GM18517 (cell line): ENCODE measurements around the gene TRIO.
A peak's percentile ranks its signal among the peaks of the same experiment; 100 is the strongest.
"Not testable (repeated sequence)": the region's sequence is repeated elsewhere in the genome, so short reads cannot be mapped to it uniquely, and the experiment has no call there.

Experiments used
- ATAC-seq: cut with Tn5 transposase; IDR thresholded peaks from one replicate; pipeline ENCODE4 v1.9.1; 2021; ENCODE audit warnings: mild to moderate bottlenecking, moderate library complexity; ENCODE audit not compliant: unreplicated experiment

The TRIO gene

DNA sequence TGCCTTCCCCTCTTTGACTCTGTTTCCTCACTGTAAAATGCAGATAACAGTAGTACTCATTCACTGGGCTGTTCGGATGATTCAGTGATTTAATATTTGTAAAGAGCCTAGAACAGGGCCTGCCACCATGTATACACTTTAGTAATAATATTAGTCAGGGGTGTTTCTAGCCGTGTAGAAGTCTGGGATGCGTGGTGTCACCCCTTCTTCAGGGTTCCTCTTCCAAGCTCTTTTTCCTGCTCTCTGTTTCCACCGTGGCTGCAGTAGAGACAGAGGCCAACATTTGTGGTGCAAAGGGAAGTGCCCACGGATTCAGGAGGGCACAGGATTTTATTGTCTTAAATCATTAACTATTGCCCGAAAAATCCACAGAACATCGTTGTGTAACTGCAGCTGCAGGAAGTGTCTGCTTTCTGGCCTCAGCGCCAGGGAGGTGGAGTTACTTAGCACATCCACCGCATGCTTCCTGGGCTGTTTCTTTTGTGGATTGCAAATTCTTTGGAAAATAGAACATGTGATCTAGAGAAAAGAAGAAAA, 61.7 kb downstream of the TRIO start:
- ATAC-seq = no peak

DNA sequence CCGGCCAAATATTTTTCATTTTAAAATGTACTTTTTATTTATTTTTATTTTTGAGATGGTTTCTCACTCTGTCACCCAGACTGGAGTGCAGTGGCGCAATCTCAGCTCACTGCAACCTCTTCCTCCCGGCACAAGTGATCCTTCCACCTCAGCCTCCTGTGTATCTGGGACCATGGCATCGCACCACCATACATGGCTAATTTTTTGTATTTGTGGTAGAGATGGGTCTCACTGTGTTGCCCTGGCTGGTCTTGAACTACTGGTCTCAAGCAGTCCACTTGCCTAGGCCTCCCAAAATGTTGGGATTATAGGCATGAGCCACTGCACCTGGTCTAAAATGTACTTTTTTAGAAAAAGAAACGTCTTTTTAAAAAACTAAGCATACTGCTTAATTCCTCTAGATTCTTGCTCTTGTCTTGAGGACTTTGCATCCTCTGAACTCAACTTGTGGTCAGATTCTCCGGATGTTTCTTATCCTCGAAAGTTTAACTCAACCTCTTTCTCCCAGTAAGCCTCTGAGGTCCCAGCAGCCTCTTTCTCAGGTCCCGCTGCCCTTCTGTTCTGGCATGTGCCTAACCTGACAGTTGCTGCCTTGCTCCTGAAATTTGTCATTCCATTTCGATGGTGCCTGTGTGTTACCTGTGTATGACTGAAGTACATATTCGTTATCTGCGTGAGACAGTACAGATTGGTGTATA, 63.0 kb downstream of the TRIO start:
- no peak for ATAC-seq

DNA sequence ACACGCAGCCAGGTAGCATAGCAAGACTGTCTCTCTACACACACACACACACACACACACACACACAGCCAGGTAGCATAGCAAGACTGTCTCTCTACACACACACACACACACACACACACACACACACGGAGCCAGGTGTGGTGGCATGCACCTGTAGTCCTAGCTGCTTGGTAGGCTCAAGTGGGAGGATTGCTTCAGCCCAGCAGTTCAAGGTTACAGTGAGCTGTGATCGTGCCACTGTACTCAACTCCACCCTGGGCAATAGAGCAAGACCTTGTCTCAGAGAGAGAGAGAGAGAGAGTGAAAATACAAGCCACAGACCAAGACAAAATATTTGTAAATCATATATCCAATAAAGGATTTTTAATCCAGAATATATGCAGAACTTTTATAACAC, 64.3 kb downstream of the TRIO start:
- ATAC-seq = not testable (repeated sequence)

DNA sequence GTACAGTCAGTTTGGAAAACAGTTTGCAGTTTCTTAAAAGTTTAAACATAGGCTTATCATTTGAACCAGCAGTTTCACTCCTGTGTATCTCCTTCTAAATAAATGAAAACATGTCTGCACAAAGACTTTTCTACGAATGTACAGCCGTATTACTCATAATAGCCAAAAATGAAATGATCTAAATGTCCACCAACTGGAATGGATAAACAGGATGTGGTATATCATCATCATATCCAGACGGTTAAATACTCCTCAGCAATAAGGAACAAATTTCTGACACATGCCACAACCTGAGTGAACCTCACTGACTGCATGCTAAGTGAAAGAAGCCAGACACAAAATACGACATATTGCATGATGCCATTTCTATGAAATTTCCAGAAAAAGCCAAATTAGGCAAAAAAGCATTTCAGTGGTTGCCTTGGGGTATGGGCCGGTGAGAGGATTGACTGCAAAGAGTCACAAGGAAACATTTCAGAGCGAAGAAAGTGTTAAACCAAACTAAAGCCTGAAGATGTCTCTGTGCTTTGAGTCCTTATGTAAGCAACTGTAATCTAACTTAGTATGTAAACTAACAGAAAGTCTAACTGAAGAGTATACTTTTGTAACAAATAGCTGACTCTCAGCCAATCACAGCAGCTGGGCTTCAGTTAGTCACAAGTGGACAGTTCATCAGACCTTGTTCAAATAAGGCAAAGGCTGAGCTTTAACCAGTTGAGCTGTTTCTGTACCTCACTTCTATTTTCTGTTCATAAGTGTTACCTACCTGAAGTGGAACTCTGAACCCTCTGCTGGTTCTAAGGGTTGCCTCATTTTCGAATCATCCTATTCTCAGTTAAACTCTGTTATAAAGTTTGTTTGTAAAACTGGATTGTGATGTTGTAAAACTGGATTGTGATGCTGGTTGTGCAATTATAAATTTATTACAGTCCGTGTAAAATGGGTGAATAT, 65.2 kb downstream of the TRIO start:
- ATAC-seq = peak; percentile 58

DNA sequence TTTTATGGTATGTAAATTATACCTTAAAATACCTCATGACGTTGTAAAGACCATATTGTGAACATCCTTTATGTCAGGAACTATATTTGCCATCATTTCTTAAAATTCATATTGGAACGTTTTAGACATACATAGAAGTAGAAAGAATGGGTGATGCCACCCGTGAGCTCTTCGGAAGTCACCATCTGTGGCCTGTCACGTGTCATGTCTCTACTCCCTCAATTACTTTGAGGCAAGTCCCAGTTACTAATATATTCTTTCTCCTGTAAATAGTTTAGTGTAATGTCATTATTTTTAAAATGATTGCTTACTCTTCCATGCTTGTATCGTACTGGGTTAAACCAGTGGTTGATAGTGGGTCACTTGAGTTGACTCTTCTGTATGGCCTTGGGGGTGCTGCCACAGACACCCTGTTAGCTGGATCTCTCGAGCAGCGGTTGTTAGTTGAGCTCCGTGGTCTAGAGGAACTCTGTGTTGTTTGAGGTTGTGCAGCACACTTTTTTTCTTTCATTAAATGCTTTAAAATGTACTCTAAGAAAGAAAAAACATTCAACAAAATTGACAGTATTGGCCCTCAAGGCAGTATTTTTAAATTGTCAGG, 66.2 kb downstream of the TRIO start:
- no peak for ATAC-seq

DNA sequence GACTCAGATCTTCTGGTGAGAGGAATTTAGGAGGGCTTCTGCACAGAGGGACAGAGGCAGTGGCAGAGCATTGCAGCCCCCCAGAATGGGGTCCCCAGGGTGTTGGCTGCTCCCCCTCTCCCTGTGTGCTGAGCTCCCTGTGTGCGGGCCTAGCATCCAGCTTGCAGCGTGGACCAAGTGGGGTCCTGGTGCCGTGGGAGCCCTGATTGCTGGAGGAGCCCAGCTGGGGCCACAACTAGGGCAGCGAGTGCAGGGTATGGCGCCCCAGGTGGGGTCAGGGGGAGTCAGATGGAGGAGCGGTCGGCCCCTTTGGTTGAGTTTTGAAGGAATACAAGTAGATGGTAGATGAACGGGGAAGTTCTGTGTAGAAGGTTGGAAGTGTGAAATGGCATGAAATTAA, 66.7 kb downstream of the TRIO start:
- ATAC-seq = no peak

DNA sequence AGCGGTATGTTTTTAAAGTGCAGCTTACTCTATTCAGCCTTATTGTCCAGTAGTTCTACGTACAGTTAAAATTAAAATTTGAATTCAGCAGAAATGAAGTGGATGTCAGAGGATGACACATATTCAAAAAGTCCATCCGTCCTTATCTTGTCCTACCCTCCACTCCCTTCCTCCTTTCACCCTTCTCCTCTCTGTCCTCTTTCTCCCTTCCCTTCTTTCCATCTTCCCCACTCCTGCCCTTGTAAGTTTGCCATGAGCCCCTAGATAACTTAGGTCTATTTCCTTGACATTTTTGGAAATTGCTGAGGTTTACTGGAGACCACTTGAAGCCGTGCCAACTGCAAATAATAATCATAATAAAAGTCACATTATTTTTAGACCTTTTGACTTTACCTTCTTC, 67.6 kb downstream of the TRIO start:
- no peak for ATAC-seq

DNA sequence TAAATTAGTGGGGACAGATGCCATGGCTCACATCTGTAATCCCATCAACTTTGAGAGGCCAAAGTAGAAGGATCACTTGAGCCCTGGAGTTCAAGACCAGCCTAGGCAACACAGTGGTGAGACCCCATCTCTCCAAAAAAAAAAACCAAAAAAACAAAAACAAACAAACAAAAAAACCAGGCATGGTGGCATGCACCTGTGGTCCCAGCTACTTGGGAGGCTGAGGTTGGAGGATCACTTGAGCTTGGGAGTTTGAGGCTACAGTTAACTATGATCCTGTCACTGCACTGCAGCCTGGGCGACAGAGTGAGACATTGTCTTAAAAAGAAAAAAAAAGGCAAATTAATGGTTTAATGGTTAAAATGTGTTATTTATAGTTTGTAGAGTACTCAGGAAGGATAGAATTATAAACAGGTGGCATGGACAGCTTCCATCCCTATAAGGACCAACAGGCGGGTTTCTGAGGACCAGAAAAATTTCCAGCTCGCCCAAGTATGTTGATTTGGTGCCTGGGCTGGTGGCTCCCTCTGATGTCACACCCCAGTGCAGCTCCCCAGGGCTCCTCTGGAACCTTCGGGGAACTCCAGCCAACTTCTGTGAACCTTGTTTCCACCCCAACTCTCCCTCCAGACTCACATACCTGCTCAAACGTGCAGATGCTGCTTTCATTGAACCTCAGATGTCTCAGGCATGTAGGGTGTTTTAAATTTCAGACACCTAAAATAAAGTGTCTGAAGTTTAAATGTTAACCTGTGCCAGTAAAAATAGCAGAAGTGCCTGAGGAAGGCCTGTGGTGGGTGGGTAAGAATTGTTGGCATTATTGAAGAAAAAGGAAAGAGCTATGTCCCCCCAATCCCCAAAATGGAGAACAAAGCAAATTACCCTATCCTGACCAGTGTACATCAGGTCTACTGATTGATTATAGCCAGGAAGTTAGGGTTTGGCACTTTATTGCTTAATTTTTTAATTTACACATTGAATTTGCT, 69.0 kb downstream of the TRIO start:
- ATAC-seq = peak; percentile 24

DNA sequence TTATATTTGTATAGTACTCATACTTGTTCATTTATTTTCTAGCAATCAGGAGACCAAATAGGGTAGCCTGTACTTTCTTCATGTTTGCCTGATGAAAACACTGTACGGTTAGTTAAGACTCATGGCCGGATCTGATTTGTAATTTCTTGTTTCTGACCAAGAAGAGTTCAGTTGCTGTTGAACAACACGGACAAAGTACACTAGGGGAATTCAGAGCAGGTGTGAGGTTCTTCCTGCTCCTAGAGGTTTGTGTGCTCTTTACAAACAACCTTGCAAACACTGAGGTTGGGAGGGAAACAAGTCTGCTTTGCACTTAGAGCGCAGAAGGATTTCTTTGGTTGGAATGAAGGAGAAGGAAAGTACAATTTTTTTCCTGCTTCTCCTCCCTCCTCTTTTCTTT, 69.7 kb downstream of the TRIO start:
- peak; percentile 34 for ATAC-seq

DNA sequence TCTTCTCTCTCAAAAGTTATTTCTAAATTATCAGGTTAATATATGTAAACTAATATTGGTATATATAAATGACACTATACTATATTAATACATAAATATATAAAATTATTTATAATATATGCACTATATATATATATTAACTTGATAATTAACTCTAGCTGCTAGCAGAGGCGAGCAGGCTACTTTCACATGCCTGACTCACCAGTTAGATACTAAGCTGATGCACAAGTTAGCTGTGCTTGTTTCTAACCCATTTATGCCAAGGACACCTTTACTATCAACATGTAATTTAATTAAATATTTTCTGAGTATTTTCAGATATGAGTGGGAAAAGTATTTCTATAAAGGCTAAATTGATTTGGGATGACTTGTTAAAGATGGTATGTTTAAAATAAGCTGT, 70.1 kb downstream of the TRIO start:
- no peak for ATAC-seq

DNA sequence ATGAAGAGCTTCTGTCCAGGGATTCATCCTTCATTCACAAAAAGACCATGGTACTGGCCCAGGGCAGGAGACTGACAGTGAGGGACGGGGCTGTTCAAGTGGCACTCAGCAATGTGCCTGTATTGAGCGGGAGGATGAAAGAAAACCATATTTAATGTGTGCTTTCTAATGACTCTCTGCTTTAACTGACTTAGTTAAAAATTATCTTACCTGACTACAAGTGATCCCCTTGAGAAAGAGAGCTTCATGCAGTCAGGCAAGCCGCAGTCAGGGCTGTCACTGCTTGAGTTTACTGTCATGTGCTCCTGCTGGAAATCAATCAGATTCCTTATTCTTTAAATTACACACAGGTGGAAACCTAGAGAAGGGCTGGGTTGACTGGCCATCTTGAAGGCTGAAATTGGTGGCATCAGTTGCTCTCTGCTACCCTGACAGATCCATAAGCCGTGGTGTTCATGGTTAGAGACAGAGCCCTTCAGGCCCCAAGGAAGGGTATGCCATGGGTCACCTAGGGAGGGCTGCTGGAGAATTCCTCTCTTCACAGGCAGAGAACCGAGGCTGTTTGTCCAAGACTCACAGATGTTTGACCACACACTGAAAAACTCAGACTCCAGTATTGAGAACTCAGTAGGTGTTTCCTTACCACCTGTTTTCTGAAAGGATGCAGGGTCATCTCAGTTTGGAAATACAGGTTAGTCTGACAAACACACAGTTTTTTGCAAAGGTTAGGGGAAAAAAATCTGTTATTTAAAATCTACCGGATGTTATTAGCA, 70.9 kb downstream of the TRIO start:
- ATAC-seq = no peak

DNA sequence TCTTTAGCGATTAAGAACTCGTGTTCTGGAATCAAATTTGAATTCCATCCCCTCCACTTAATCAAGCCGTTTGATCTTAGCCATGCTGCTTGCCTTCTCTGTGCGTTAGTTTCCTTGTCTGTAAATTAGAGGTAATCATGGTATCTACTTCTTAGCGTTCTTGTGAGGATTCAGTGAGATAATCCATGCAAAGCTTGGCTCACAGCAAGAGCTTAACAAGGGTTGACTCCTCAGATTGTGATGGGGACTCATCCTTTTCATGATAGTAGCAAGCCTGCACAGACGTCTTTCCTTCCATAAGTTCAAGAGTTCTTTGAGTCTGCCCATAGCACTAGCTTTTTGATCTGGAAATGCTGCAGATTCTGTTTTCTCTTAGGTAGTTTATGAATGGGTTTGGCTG, 72.8 kb downstream of the TRIO start:
- ATAC-seq = no peak

DNA sequence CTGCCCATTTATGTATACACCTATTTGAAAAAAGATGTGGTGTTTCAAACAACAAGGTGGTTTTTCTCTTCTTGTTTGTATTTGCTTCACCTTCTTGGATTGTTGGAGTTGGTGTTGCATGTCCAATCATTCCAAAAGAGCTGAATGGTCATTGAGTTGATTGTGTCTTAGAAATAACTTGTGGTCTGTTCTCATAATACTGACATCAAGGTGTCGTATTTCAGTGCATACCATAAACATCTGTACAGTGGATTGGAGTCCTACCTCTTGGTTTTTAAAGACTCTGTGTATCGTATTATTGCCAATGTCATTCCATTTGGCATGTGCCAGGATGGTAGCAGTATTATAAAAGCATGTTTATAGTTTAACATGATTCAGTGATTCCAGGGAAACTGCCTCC, 73.2 kb downstream of the TRIO start:
- no peak for ATAC-seq

DNA sequence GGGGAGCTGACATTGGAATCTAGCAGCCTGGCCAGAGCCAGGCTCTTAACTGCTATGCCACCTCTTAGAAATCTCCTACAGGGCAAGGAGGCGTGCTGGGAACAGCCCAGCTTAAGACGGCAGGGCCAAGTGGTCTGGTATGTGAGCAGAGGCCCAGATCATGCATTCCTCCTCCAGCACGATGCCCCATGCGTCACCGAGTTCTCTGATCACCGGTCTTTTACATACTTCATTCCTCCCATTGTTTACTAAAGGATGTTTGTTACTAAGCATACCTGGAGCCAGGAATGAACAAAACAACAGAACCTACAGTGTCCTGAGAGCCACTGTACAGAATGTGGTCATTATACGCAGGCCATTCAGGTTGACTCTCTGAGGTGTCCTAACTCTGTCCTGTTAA, 73.8 kb downstream of the TRIO start:
- ATAC-seq = no peak

DNA sequence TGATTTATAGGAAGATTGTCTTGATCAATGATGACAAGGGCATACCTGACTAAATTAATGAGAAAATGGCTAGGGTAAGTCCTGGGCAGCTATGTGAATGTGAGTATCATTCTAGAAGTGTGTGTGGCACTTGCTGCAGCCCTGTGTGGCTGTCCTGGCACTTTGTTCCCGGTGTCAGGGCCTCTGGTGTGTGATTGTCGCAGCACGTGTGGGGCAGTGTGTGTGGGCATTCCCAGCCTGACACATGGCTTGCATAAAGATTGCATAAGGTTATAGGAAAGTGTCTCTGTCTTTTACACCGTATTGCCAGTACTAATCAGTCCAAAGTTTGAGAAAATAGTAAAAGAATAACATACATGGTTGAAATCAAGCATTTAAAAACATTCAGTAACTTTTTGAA, 74.4 kb downstream of the TRIO start:
- ATAC-seq = no peak

DNA sequence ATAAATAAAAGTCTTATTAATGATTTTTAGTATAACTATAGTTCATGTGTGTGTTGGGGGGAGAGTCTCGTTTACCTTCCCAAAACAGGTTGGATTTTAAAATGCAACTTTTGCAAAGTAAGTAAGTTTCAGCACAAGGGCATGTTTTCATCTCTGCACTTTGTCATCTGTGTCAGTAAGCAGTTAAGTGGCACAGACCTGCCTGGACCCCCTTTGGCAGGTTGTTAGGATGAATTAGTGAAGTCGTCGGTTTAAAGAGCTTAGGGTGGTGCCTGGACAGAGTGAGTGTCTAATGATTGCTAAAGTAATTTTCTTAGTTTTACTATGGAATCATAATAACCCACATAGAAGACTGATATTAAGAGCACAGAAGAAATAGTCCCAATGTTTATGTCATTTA, 74.9 kb downstream of the TRIO start:
- no peak for ATAC-seq

DNA sequence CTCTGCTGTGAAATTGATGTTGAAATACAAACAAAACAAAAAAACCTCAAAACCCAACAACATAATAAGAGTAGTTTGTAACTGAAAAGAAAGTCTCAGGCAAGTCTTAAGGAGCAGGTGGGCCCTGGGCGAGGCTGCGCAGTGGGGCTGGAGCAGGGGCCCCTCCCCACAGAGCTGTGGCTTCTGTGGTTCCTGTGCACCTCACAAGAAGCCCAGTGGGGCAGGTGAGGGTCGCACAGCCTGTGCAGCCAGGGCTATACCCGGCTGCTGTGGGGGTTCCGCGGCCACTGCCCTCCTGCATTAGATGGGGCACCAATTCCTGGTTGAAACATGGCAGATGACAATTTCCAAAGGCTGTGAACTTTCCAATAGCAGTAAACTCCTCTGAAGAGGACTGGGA, 75.3 kb downstream of the TRIO start:
- ATAC-seq = no peak

DNA sequence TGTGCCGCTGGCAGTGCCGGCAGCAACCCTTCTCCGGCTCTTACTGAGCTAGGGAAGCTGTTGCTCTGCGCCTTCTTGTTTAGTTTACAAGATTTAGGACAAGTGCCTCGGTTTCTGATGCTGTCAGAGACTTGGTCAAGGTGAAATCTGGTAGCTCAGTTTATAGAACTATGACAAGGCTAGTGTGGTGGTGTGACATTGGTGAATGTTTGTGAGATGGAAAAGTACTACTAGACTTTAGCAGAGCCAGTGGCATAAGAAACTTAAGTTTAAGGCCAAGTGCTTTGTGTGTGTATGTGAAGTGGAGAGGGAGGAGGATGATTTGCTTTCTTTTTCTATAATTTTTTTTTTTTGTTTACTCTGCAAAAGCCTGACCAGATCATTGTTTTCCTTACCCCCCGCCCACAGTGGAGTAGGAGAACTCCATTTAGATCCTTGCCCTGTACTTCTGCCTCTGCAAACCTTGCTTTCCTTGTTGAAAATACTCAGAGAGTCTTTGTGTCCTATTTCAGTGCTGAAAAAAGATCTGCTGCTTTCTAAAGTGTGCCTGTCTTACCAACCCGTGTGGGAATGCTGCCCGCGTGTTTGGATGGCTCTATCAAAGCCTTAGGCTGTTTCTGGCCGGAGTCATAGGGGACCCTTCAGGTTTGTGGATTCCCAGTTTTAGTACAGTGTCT, 75.9 kb downstream of the TRIO start:
- no peak for ATAC-seq
